ENCODE data around the gene NAA35.

- TF ChIP-seq, protein P1, sequence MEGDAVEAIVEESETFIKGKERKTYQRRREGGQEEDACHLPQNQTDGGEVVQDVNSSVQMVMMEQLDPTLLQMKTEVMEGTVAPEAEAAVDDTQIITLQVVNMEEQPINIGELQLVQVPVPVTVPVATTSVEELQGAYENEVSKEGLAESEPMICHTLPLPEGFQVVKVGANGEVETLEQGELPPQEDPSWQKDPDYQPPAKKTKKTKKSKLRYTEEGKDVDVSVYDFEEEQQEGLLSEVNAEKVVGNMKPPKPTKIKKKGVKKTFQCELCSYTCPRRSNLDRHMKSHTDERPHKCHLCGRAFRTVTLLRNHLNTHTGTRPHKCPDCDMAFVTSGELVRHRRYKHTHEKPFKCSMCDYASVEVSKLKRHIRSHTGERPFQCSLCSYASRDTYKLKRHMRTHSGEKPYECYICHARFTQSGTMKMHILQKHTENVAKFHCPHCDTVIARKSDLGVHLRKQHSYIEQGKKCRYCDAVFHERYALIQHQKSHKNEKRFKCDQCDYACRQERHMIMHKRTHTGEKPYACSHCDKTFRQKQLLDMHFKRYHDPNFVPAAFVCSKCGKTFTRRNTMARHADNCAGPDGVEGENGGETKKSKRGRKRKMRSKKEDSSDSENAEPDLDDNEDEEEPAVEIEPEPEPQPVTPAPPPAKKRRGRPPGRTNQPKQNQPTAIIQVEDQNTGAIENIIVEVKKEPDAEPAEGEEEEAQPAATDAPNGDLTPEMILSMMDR (IDR thresholded peaks at IDR 0.05): peak; percentile 71
- TF ChIP-seq CBX8 (IDR thresholded peaks at IDR 0.05) (no peak), KDM1A (IDR thresholded peaks at IDR 0.05; ENCODE audit: low read depth) (no peak), RAD21 (conservative IDR thresholded peaks at IDR 0.05 in 1 of 2, IDR thresholded peaks at IDR 0.05 in 1 of 2) (peak; percentile 67 to 80), USF2 (IDR thresholded peaks at IDR 0.05) (no peak), ZFP36 (IDR thresholded peaks at IDR 0.05; ENCODE audit: borderline replicate concordance, partially characterized antibody) (no peak), HEYL (CRISPR knock-in tag; IDR thresholded peaks at IDR 0.05) (no peak), HOXB13 (CRISPR knock-in tag; IDR thresholded peaks at IDR 0.05; ENCODE audit: low read depth) (no peak)
- TF ChIP-seq, protein P2, sequence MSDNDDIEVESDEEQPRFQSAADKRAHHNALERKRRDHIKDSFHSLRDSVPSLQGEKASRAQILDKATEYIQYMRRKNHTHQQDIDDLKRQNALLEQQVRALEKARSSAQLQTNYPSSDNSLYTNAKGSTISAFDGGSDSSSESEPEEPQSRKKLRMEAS (IDR thresholded peaks at IDR 0.05): no peak
These were observed 94.2 kb downstream of the NAA35 start for GRCh38 chr9:86034863-86035734.
